IMR-90 (cell line): ENCODE results near the gene PLOD1. TPM values are rescaled to one million over a fixed set of nuclear protein-coding genes. Genes with fewer than 3 reads are reported as not detected.

Source experiments
- ATAC-seq: fragments of 200-7000 bp; cut with Tn5 transposase; 2 replicates; pipeline ENCODE4 v1.9.1; 2020; ENCODE audit warnings: low read depth, mild to moderate bottlenecking, moderate library complexity
- BruUV-seq: library from RNA; stranded (reverse); fragments of 400-500 nt; replicated peaks from 2 replicates; lab custom pipeline; 2021; lab: Mats Ljungman, UMichigan
- CTCF ChIA-PET: fragments of 300-600 bp; formaldehyde crosslinking; extraction: SDS; loops from one replicate; lab custom pipeline; 2021; ENCODE audit warnings: antibody characterized with exemption; lab: Yijun Ruan, JAX
- POLR2A ChIA-PET: fragments of 300-600 bp; sonication (Branson Sonifier 250); formaldehyde crosslinking; loops from one replicate; lab custom pipeline; 2022; ENCODE audit warnings: antibody characterized with exemption; ENCODE audit not compliant: unreplicated experiment; lab: Charles Lee
- DNase-seq: peaks from one replicate; pipeline ENCODE4 v3.0.0; 2013
- H2AFZ ChIP-seq: replicated peaks from 2 replicates; pipeline ENCODE3; 2013; ENCODE audit warnings: low read length, mild to moderate bottlenecking; ENCODE audit not compliant: poor library complexity
- H2AK5ac ChIP-seq: 2 replicates; pipeline ENCODE4 v1.6.1; 2013; ENCODE audit warnings: low read depth, low read length, inconsistent platforms
- H2AK9ac ChIP-seq: replicated peaks from 2 replicates; pipeline ENCODE3; 2013; ENCODE audit warnings: mild to moderate bottlenecking, low read depth, low read length, moderate library complexity; ENCODE audit not compliant: poor library complexity
- H2BK120ac ChIP-seq: 2 replicates; pipeline ENCODE4 v1.6.1; 2013; ENCODE audit warnings: low read depth, low read length, inconsistent platforms
- H2BK15ac ChIP-seq: 3 replicates; pipeline ENCODE4 v1.6.1; 2013; ENCODE audit warnings: low read depth, low read length, inconsistent platforms
- H2BK20ac ChIP-seq: 2 replicates; pipeline ENCODE4 v1.6.1; 2013; ENCODE audit warnings: low read depth, mild to moderate bottlenecking, inconsistent platforms, low read length, moderate library complexity
- H2BK5ac ChIP-seq: 2 replicates; pipeline ENCODE4 v1.6.1; 2013; ENCODE audit warnings: mild to moderate bottlenecking, low read depth, low read length, inconsistent platforms; ENCODE audit not compliant: poor library complexity, severe bottlenecking
- H3K14ac ChIP-seq: replicated peaks from 2 replicates; pipeline ENCODE4 v1.6.1; 2013; ENCODE audit warnings: low read depth, low read length, inconsistent platforms
- H3K18ac ChIP-seq: 2 replicates; pipeline ENCODE4 v1.6.1; 2013; ENCODE audit warnings: low read depth, low read length, control low read depth
- H3K23ac ChIP-seq: 2 replicates; pipeline ENCODE4 v1.6.1; 2013; ENCODE audit warnings: low read depth, low read length, inconsistent platforms
- H3K27ac ChIP-seq: 2 replicates; pipeline ENCODE4 v1.5.1; 2013; ENCODE audit warnings: mild to moderate bottlenecking, control low read depth, low read length; ENCODE audit not compliant: insufficient read depth
- H3K27me3 ChIP-seq: 2 replicates; pipeline ENCODE4 v1.6.1; 2013; ENCODE audit warnings: low read length; ENCODE audit not compliant: control insufficient read depth, insufficient read depth
- H3K36me3 ChIP-seq: 2 replicates; pipeline ENCODE4 v1.6.1; 2013; ENCODE audit warnings: low read length, mixed read lengths; ENCODE audit not compliant: control insufficient read depth, insufficient read depth
- H3K4ac ChIP-seq: 2 replicates; pipeline ENCODE4 v1.6.1; 2013; ENCODE audit warnings: low read depth, low read length, inconsistent platforms
- H3K4me1 ChIP-seq: 2 replicates; pipeline ENCODE4 v1.6.1; 2013; ENCODE audit warnings: low read length, mixed read lengths; ENCODE audit not compliant: control insufficient read depth, insufficient read depth
- H3K4me2 ChIP-seq: 2 replicates; pipeline ENCODE4 v1.6.1; 2013; ENCODE audit warnings: low read depth, mild to moderate bottlenecking, control low read depth, low read length, moderate library complexity
- H3K4me3 ChIP-seq: 2 replicates; pipeline ENCODE4 v1.5.1; 2013; ENCODE audit warnings: low read depth, mild to moderate bottlenecking, control low read depth, low read length, moderate library complexity; ENCODE audit not compliant: insufficient read depth
- H3K56ac ChIP-seq: 2 replicates; pipeline ENCODE4 v1.6.1; 2013; ENCODE audit warnings: low read length, inconsistent platforms; ENCODE audit not compliant: insufficient read depth; ENCODE audit errors: extremely low read depth
- H3K79me1 ChIP-seq, 2 experiments: 2 replicates each; pipeline ENCODE4 v1.6.1; 2013; ENCODE audit warnings: low read length in 2 of 2, inconsistent platforms in 1 of 2, low read depth in 1 of 2
- H3K9ac ChIP-seq: 2 replicates; pipeline ENCODE4 v1.6.1; 2013; ENCODE audit warnings: low read depth, low read length, control low read depth
- H3K9me1 ChIP-seq: 2 replicates; pipeline ENCODE4 v1.6.1; 2013; ENCODE audit warnings: low read length, inconsistent platforms; ENCODE audit not compliant: insufficient read depth
- H3K9me3 ChIP-seq: 2 replicates; pipeline ENCODE4 v1.6.1; 2013; ENCODE audit warnings: low read length; ENCODE audit not compliant: control insufficient read depth, insufficient read depth
- H4K20me1 ChIP-seq: 2 replicates; pipeline ENCODE4 v1.6.1; 2013; ENCODE audit warnings: low read length, inconsistent platforms; ENCODE audit not compliant: insufficient read depth
- H4K5ac ChIP-seq: 2 replicates; pipeline ENCODE4 v1.6.1; 2013; ENCODE audit warnings: mild to moderate bottlenecking, low read depth, low read length, control low read depth
- H4K8ac ChIP-seq, 2 experiments: 2 replicates each; pipeline ENCODE4 v1.6.1; 2013; ENCODE audit warnings: low read depth in 2 of 2, low read length in 2 of 2, control low read depth in 1 of 2, inconsistent platforms in 1 of 2
- H4K91ac ChIP-seq: 2 replicates; pipeline ENCODE4 v1.6.1; 2013; ENCODE audit warnings: low read depth, low read length, inconsistent platforms; ENCODE audit not compliant: insufficient read depth
- BHLHE40 ChIP-seq: fragments of 150-350 bp; IDR thresholded peaks from 2 replicates; pipeline ENCODE4 v1.6.1; 2016; ENCODE audit warnings: mild to moderate bottlenecking, low read depth, low read length
- CEBPB ChIP-seq: IDR thresholded peaks from 2 replicates; pipeline ENCODE4 v1.6.1; 2012; ENCODE audit warnings: low read depth, low read length, improper control_type of control experiment
- CTCF ChIP-seq: conservative IDR thresholded peaks from 2 replicates; pipeline ENCODE4 v1.5.1; 2012; ENCODE audit warnings: mild to moderate bottlenecking, low read depth, low read length, improper control_type of control experiment
- ELK1 ChIP-seq: fragments of 150-350 bp; IDR thresholded peaks from 2 replicates; pipeline ENCODE4 v1.6.1; 2016; ENCODE audit warnings: low read depth, mild to moderate bottlenecking, low read length, moderate library complexity, borderline replicate concordance
- MAFK ChIP-seq: IDR thresholded peaks from 2 replicates; pipeline ENCODE4 v1.6.1; 2012; ENCODE audit warnings: low read depth, low read length, improper control_type of control experiment
- MAZ ChIP-seq: IDR thresholded peaks from 2 replicates; pipeline ENCODE4 v1.6.1; 2012; ENCODE audit warnings: low read depth, mild to moderate bottlenecking, low read length, improper control_type of control experiment, moderate library complexity, borderline replicate concordance
- MXI1 ChIP-seq: IDR thresholded peaks from 2 replicates; pipeline ENCODE4 v1.6.1; 2012; ENCODE audit warnings: low read depth, mild to moderate bottlenecking, low read length, moderate library complexity, borderline replicate concordance
- NFE2L2 ChIP-seq: fragments of 150-350 bp; IDR thresholded peaks from 2 replicates; pipeline ENCODE4 v1.6.1; 2016; ENCODE audit warnings: low read depth, mild to moderate bottlenecking, low read length
- POLR2A ChIP-seq: IDR thresholded peaks from 2 replicates; pipeline ENCODE4 v1.6.1; 2012; ENCODE audit warnings: mild to moderate bottlenecking, low read depth, low read length
- RAD21 ChIP-seq: IDR thresholded peaks from 2 replicates; pipeline ENCODE4 v1.6.1; 2012; ENCODE audit warnings: low read length, improper control_type of control experiment
- WGBS, 2 experiments: methylation state at CpG; one replicate each; pipeline versions ENCODE4 v1.1.5 to v1.1.7; 2013; ENCODE audit warnings: missing lambda C conversion rate in 2 of 2; ENCODE audit not compliant: insufficient read length in 1 of 2; ENCODE audit errors: extremely low coverage in 2 of 2; 5-methylcytosine and 5-hydroxymethylcytosine counted together
- dilution Hi-C: fragments of 300-500 bp; cut with HindIII; formaldehyde crosslinking; loops from one replicate; pipeline ENCODE4 v1.14.3; 2018; ENCODE audit warnings: low sequenced_read_pairs; ENCODE audit not compliant: unreplicated experiment
- in situ Hi-C: fragments of 300-500 bp; cut with MboI; formaldehyde crosslinking; loops from 3 replicates; pipeline ENCODE4 v1.14.3; 2019; ENCODE audit warnings: low sequenced_read_pairs, inconsistent platforms, mixed read lengths
- intact Hi-C: fragments of 100-400 bp; cut with micrococcal nuclease; formaldehyde crosslinking; loops from 2 replicates; pipeline ENCODE4 v1.10.0; 2022
- polyA plus RNA-seq, 3 experiments: library from polyadenylated mRNA; depleted of rRNA; stranded (reverse); fragments of >200 nt; gene quantifications; 2 replicates each; pipeline ENCODE4 v1.2.3, GENCODE V29; 2012; ENCODE audit warnings: low replicate concordance in 1 of 3
- total RNA-seq: library from RNA; depleted of rRNA; stranded (reverse); fragments of >200 nt; gene quantifications from 2 replicates; pipeline ENCODE4 v1.2.3, GENCODE V29; 2012

The PLOD1 gene
- total and polyA plus RNA-seq, 2 of the 4 experiments (the other 2 are of a cell fraction), result 283 to 609 TPM

- peaks cover 5 to 9% of the 10 kb centered on the region in 2 experiments; a peak in 2 of 4 replicates for H3K79me1 ChIP-seq
- H2BK15ac ChIP-seq, result no peak overlapping the region
- H2AK5ac ChIP-seq, result no peak overlapping the region
- no peaks in the 10 kb centered on the region for H3K4me1 ChIP-seq
- no peak overlapping the region for H3K9ac ChIP-seq
- BruUV-seq, result no TSS peak
- no peak overlapping the region for H2AFZ ChIP-seq
- POLR2A ChIA-PET, result no interaction called here
- H3K14ac ChIP-seq, result no peak overlapping the region
- no peaks in the 10 kb centered on the region; the same call in 1 of the 2 replicates for H3K9me1 ChIP-seq
- no peak overlapping the region for H4K5ac ChIP-seq
- ATAC-seq (no peak), DNase-seq (no peak)
- H3K27me3 ChIP-seq, result no peaks in the 10 kb centered on the region
- peaks cover 71% of the 10 kb centered on the region for H3K36me3 ChIP-seq
- in situ Hi-C loops, result no loop called here
- 88% methylated on average over 3 of the region's 6 CpGs; no CpG with 5 or more reads in 1 of the 2 experiments for WGBS, 2 experiments
- dilution Hi-C loops, result no loop called here
- intact Hi-C loops, result no loop called here
- TF ChIP-seq MAZ (no peak), CTCF (no peak), NFE2L2 (no peak), ELK1 (no peak), MXI1 (no peak), POLR2A (no peak), CEBPB (no peak), BHLHE40 (no peak), RAD21 (no peak), MAFK (no peak)
- H3K23ac ChIP-seq, result no peak overlapping the region
- no peak overlapping the region for H2BK20ac ChIP-seq
- H3K18ac ChIP-seq, result no peak overlapping the region
- CTCF ChIA-PET, result no interaction called here
- H3K4me3 ChIP-seq, result no peak overlapping the region
- no peak overlapping the region for H2BK120ac ChIP-seq
- no peaks in the 10 kb centered on the region for H3K9me3 ChIP-seq
- no peak overlapping the region for H2BK5ac ChIP-seq
- no peak overlapping the region for H2AK9ac ChIP-seq
- H4K8ac ChIP-seq, result no peak overlapping the region
- H3K4me2 ChIP-seq, result no peak overlapping the region
- no peak overlapping the region for H3K4ac ChIP-seq
- peaks cover 8% of the 10 kb centered on the region; the same call in 1 of the 2 replicates for H4K20me1 ChIP-seq
- H3K56ac ChIP-seq, result no peak overlapping the region
- H4K91ac ChIP-seq, result no peak overlapping the region
- no peak overlapping the region for H3K27ac ChIP-seq
Measured at GRCh38 chr1:11955221-11955620, 20.7 kb downstream of the PLOD1 start.
